ENCODE results near the gene LIMK1. TPM values are rescaled to one million over a fixed set of nuclear protein-coding genes. Genes with fewer than 3 reads are reported as not detected.

Gene LIMK1
- total RNA-seq, 1 donor from 2014 or later: 20.3 TPM

- no peaks in the 10 kb centered on the region for H3K4me1 Mint-ChIP-seq (ENCODE audit: unreplicated experiment)
- H3K27me3 Mint-ChIP-seq (ENCODE audit: unreplicated experiment): no peaks in the 10 kb centered on the region
- no peaks in the 10 kb centered on the region for H3K36me3 Mint-ChIP-seq (ENCODE audit: unreplicated experiment)
- H3K4me3 Mint-ChIP-seq (ENCODE audit: unreplicated experiment): no peak overlapping the region
- no peaks in the 10 kb centered on the region for H3K9me3 Mint-ChIP-seq (ENCODE audit: unreplicated experiment)
- no peak overlapping the region for H3K27ac Mint-ChIP-seq (ENCODE audit: unreplicated experiment)
- TF ChIP-seq CTCF (IDR thresholded peaks at IDR 0.05): no peak
- no peak for DNase-seq (ENCODE audit: extremely low spot score, unreplicated experiment)
Observed at GRCh38 chr7:74068378-74069085, 15.1 kb upstream of the LIMK1 start.

- Mint-ChIP-seq H3K4me1 (ENCODE audit: unreplicated experiment) (no peaks in the 10 kb centered on the region), H3K9me3 (ENCODE audit: unreplicated experiment) (no peaks in the 10 kb centered on the region), H3K27me3 (ENCODE audit: unreplicated experiment) (no peaks in the 10 kb centered on the region), H3K4me3 (ENCODE audit: unreplicated experiment) (no peak overlapping the region), H3K36me3 (ENCODE audit: unreplicated experiment) (no peaks in the 10 kb centered on the region), H3K27ac (ENCODE audit: unreplicated experiment) (no peak overlapping the region)
- TF ChIP-seq CTCF (IDR thresholded peaks at IDR 0.05): no peak
- no peak for DNase-seq (ENCODE audit: extremely low spot score, unreplicated experiment)
Observed at GRCh38 chr7:74069086-74069541, 14.5 kb upstream of the LIMK1 start.

- no peak for TF ChIP-seq CTCF (IDR thresholded peaks at IDR 0.05)
- no peak overlapping the region for H3K27ac Mint-ChIP-seq (ENCODE audit: unreplicated experiment)
- H3K36me3 Mint-ChIP-seq (ENCODE audit: unreplicated experiment): no peaks in the 10 kb centered on the region
- H3K9me3 Mint-ChIP-seq (ENCODE audit: unreplicated experiment): no peaks in the 10 kb centered on the region
- H3K4me3 Mint-ChIP-seq (ENCODE audit: unreplicated experiment): no peak overlapping the region
- no peaks in the 10 kb centered on the region for H3K27me3 Mint-ChIP-seq (ENCODE audit: unreplicated experiment)
- no peak for DNase-seq (ENCODE audit: extremely low spot score, unreplicated experiment)
- H3K4me1 Mint-ChIP-seq (ENCODE audit: unreplicated experiment): no peaks in the 10 kb centered on the region
Observed at GRCh38 chr7:74069790-74070618, 13.6 kb upstream of the LIMK1 start.

- Mint-ChIP-seq H3K27me3 (ENCODE audit: unreplicated experiment) (no peaks in the 10 kb centered on the region), H3K4me3 (ENCODE audit: unreplicated experiment) (no peak overlapping the region), H3K4me1 (ENCODE audit: unreplicated experiment) (no peaks in the 10 kb centered on the region), H3K9me3 (ENCODE audit: unreplicated experiment) (no peaks in the 10 kb centered on the region), H3K36me3 (ENCODE audit: unreplicated experiment) (no peaks in the 10 kb centered on the region), H3K27ac (ENCODE audit: unreplicated experiment) (no peak overlapping the region)
- TF ChIP-seq CTCF (IDR thresholded peaks at IDR 0.05): no peak
- DNase-seq (ENCODE audit: extremely low spot score, unreplicated experiment): no peak
Observed at GRCh38 chr7:74070619-74070921, 13.0 kb upstream of the LIMK1 start.

- H3K27me3 Mint-ChIP-seq (ENCODE audit: unreplicated experiment): no peaks in the 10 kb centered on the region
Observed at GRCh38 chr7:74071121-74071520, 12.5 kb upstream of the LIMK1 start.

More at GRCh38 chr7:74071121-74071520, 12.5 kb upstream of the LIMK1 start:
- no peaks in the 10 kb centered on the region for H3K36me3 Mint-ChIP-seq (ENCODE audit: unreplicated experiment)
- DNase-seq (ENCODE audit: extremely low spot score, unreplicated experiment): no peak
- H3K27ac Mint-ChIP-seq (ENCODE audit: unreplicated experiment): no peak overlapping the region
- no peak for TF ChIP-seq CTCF (IDR thresholded peaks at IDR 0.05)
- no peaks in the 10 kb centered on the region for H3K9me3 Mint-ChIP-seq (ENCODE audit: unreplicated experiment)
- H3K4me3 Mint-ChIP-seq (ENCODE audit: unreplicated experiment): no peak overlapping the region
- H3K4me1 Mint-ChIP-seq (ENCODE audit: unreplicated experiment): no peaks in the 10 kb centered on the region
